Endothelial cell of umbilical vein (primary cell): ENCODE data around the gene MYO5B.

Source experiments
- POLR2A ChIP-seq: IDR thresholded peaks from 2 replicates; pipeline ENCODE4 v1.6.1; 2012; ENCODE audit warnings: low read depth, mild to moderate bottlenecking, control low read depth, low read length
- POLR2AphosphoS5 ChIP-seq: IDR thresholded peaks from 2 replicates; pipeline ENCODE4 v1.6.1; 2012; ENCODE audit warnings: low read depth, mild to moderate bottlenecking, control low read depth, low read length, moderate library complexity; ENCODE audit not compliant: insufficient read depth
- TF ChIP-seq, protein P1 (sequence below), 2 donors: IDR thresholded peaks; 1 replicate in 1 of 2; 2 replicates in 1 of 2; pipeline ENCODE4 v1.5.1; 2011; ENCODE audit warnings: low read length in 2 of 2, mild to moderate bottlenecking in 2 of 2, moderate library complexity in 2 of 2, control low read depth in 1 of 2, inconsistent platforms in 1 of 2, low read depth in 1 of 2; ENCODE audit not compliant: insufficient read depth in 1 of 2; ENCODE audit errors: extremely low read depth in 1 of 2

DNA sequence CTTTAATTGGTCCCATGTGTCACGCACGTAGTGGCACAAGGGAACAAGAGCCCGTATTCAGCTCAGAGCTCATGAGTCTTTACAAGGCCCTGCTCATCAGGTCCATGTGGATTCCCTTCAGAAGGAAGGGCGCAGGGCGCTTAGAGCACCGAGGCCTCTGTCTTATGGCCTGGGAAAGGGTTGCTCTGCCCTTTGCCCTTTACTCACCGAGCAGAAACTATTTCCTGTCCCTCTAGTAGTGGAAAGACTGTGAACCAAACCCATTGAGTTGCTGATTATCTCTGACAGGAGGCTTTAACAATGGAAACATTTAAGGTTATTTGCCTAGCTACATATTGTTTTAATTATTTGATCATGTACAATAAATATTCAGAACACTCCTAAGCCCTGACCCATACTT, 279.6 kb downstream of the MYO5B start:
- TF ChIP-seq, protein P1, sequence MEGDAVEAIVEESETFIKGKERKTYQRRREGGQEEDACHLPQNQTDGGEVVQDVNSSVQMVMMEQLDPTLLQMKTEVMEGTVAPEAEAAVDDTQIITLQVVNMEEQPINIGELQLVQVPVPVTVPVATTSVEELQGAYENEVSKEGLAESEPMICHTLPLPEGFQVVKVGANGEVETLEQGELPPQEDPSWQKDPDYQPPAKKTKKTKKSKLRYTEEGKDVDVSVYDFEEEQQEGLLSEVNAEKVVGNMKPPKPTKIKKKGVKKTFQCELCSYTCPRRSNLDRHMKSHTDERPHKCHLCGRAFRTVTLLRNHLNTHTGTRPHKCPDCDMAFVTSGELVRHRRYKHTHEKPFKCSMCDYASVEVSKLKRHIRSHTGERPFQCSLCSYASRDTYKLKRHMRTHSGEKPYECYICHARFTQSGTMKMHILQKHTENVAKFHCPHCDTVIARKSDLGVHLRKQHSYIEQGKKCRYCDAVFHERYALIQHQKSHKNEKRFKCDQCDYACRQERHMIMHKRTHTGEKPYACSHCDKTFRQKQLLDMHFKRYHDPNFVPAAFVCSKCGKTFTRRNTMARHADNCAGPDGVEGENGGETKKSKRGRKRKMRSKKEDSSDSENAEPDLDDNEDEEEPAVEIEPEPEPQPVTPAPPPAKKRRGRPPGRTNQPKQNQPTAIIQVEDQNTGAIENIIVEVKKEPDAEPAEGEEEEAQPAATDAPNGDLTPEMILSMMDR (IDR thresholded peaks at IDR 0.05; ENCODE audit: extremely low read depth in 1 of 2, insufficient read depth in 1 of 2, low read depth in 1 of 2, low read length in 2 of 2), result no peak
- TF ChIP-seq POLR2AphosphoS5 (no peak), POLR2A (no peak)
